ENCODE results near the gene SGPL1.

SGPL1 gene

GRCh38 chr10:70927189-70927943 lies 111.6 kb downstream of the SGPL1 start:
- no peak for DNase-seq

GRCh38 chr10:70928140-70928539 lies 112.4 kb downstream of the SGPL1 start:
- no peak for DNase-seq

GRCh38 chr10:70930263-70931000 lies 114.7 kb downstream of the SGPL1 start:
- no peak for DNase-seq
